HepG2 (cell line): ENCODE data around the gene IRAK3. TPM values are rescaled to one million over a fixed set of nuclear protein-coding genes. Genes with fewer than 3 reads are reported as not detected.

ENCODE experiments used
- ATAC-seq: fragments of 200-7000 bp; cut with Tn5 transposase; 3 replicates; pipeline ENCODE4 v1.9.1; 2020; ENCODE audit warnings: mild to moderate bottlenecking, moderate library complexity
- BruUV-seq: library from RNA; stranded (reverse); fragments of 400-500 nt; replicated peaks from 2 replicates; lab custom pipeline; 2021; lab: Mats Ljungman, UMichigan
- CTCF ChIA-PET: fragments of 300-600 bp; formaldehyde crosslinking; extraction: SDS; loops from one replicate; lab custom pipeline; 2021; ENCODE audit warnings: low total read pairs, inconsistent platforms, low intra/inter-chr PET ratio; lab: Yijun Ruan, JAX
- POLR2A ChIA-PET: fragments of 350-600 bp; sonication (Branson Sonifier 250); formaldehyde crosslinking; loops from one replicate; lab custom pipeline; 2020; ENCODE audit warnings: antibody characterized with exemption, inconsistent platforms; lab: Yijun Ruan, JAX
- DNase-seq: peaks from one replicate; pipeline ENCODE4 v3.0.0-alpha.2; 2015; ENCODE audit warnings: low spot score
- FAIRE-seq: peaks from 3 replicates; lab custom pipeline; 2011; peaks lifted over from hg19 to GRCh38; lab: Jason Lieb, UNC
- H2AFZ ChIP-seq: one replicate; pipeline ENCODE4 v1.6.1; 2011; ENCODE audit warnings: low read length, inconsistent platforms
- H3K27ac ChIP-seq: fragments of 300-600 bp; 3 replicates; pipeline ENCODE4 v1.8.0; 2011; ENCODE audit warnings: mixed run types, mild to moderate bottlenecking, mixed read lengths, low read length, inconsistent platforms; ENCODE audit not compliant: insufficient read depth; ENCODE audit errors: extremely low read length
- H3K27me3 ChIP-seq, 2 experiments: fragments of 200-600 bp in 1 of 2; 2 replicates in 1 of 2; 3 replicates in 1 of 2; pipeline versions ENCODE4 v1.6.0 to v1.8.0; 2011; ENCODE audit warnings: low read length in 2 of 2, mild to moderate bottlenecking in 2 of 2, moderate library complexity in 2 of 2, inconsistent platforms in 1 of 2; ENCODE audit not compliant: insufficient read depth in 2 of 2, control insufficient read depth in 1 of 2
- H3K36me3 ChIP-seq, 2 experiments: fragments of 200-600 bp in 1 of 2; replicated peaks in 1 of 2; 2 replicates in 1 of 2; 3 replicates in 1 of 2; pipeline versions ENCODE4 v1.5.1 to v1.8.0; 2011; ENCODE audit warnings: low read length in 2 of 2, inconsistent platforms in 1 of 2; ENCODE audit not compliant: insufficient read depth in 2 of 2, control insufficient read depth in 1 of 2
- H3K4me1 ChIP-seq: 2 replicates; pipeline ENCODE4 v1.5.1; 2012; ENCODE audit warnings: low read length, inconsistent platforms; ENCODE audit not compliant: insufficient read depth
- H3K4me2 ChIP-seq: 2 replicates; pipeline ENCODE4 v1.6.0; 2011; ENCODE audit warnings: low read depth, low read length, inconsistent platforms
- H3K4me3 ChIP-seq, 3 experiments: fragments of 200-600 bp in 1 of 3; sonication (generic), shearing (Covaris generic) in 1 of 3; replicated peaks in 1 of 3; 2 replicates each; pipeline ENCODE4 v1.5.1; 2011 to 2016; ENCODE audit warnings: low read length in 3 of 3, inconsistent platforms in 2 of 3, low read depth in 2 of 3, mild to moderate bottlenecking in 2 of 3, control low read depth in 1 of 3, mixed read lengths in 1 of 3; ENCODE audit not compliant: insufficient read depth in 1 of 3
- H3K79me2 ChIP-seq: one replicate; pipeline ENCODE4 v1.6.1; 2011; ENCODE audit warnings: low read length, inconsistent platforms; ENCODE audit not compliant: insufficient read depth
- H3K9ac ChIP-seq: 2 replicates; pipeline ENCODE4 v1.6.0; 2011; ENCODE audit warnings: mild to moderate bottlenecking, low read depth, low read length, inconsistent platforms; ENCODE audit not compliant: insufficient read depth
- H3K9me3 ChIP-seq: 2 replicates; pipeline ENCODE4 v1.5.1; 2012; ENCODE audit warnings: mild to moderate bottlenecking, low read length
- H4K20me1 ChIP-seq: 2 replicates; pipeline ENCODE4 v1.6.0; 2011; ENCODE audit warnings: inconsistent platforms, mild to moderate bottlenecking, low read length, moderate library complexity; ENCODE audit not compliant: insufficient read depth
- ISX ChIP-seq: sonication (generic); formaldehyde crosslinking; conservative IDR thresholded peaks from 2 replicates; pipeline ENCODE4 v1.5.0; 2020; ENCODE audit warnings: missing genetic modification reagents
- NFE2L2 ChIP-seq: fragments of 150-350 bp; IDR thresholded peaks from 2 replicates; pipeline ENCODE4 v1.6.1; 2014; ENCODE audit warnings: low read length
- ZEB1 ChIP-seq: IDR thresholded peaks from 2 replicates; pipeline ENCODE4 v1.6.1; 2012; ENCODE audit warnings: mild to moderate bottlenecking, low read depth, inconsistent platforms; ENCODE audit not compliant: insufficient replicate concordance
- ZNF224 ChIP-seq: sonication (generic); formaldehyde crosslinking; IDR thresholded peaks from 2 replicates; pipeline ENCODE4 v1.5.0; 2020; ENCODE audit warnings: mild to moderate bottlenecking, missing genetic modification reagents
- ZNF446 ChIP-seq: sonication (generic); formaldehyde crosslinking; IDR thresholded peaks from 2 replicates; pipeline ENCODE4 v1.5.0; 2020; ENCODE audit warnings: mild to moderate bottlenecking, missing genetic modification reagents
- ZSCAN31 ChIP-seq: sonication (generic); formaldehyde crosslinking; IDR thresholded peaks from 2 replicates; pipeline ENCODE4 v1.5.0; 2020; ENCODE audit warnings: low read depth, mild to moderate bottlenecking, missing genetic modification reagents
- WGBS: methylation state at CpG from one replicate; pipeline ENCODE4 v1.1.6; 2017; ENCODE audit warnings: low lambda C conversion rate; 5-methylcytosine and 5-hydroxymethylcytosine counted together
- in situ Hi-C: cut with HindIII; loops from 2 replicates; pipeline ENCODE4 v1.10.0; 2017; ENCODE audit warnings: low pct_unique_long_range_greater_than_20kb; ENCODE audit not compliant: extremely low pct_ligation_motif_present
- intact Hi-C: fragments of 100-400 bp; cut with micrococcal nuclease; formaldehyde crosslinking; loops from one replicate; pipeline ENCODE4 v1.10.0; 2022; ENCODE audit not compliant: unreplicated experiment
- polyA plus RNA-seq, 8 experiments: library from polyadenylated mRNA; depleted of rRNA in 3 of 8; stranded (reverse) in 7 of 8; unstranded in 1 of 8; fragments of >200 nt; fragmentation: Illumina TruSeq in 4 of 8; extraction: Trizol in 4 of 8; gene quantifications; 2 replicates each; pipeline versions ENCODE4 v1.2.1 to v1.2.3, GENCODE V29; 2011 to 2016; ENCODE audit warnings: low read depth in 4 of 8, missing spikeins in 1 of 8, mixed read lengths in 1 of 8; ENCODE audit not compliant: insufficient read depth in 1 of 8
- total RNA-seq, 5 experiments: library from RNA; depleted of rRNA; stranded (reverse); fragments of >200 nt; fragmentation: Illumina TruSeq; extraction: Trizol; gene quantifications; 2 replicates each; pipeline ENCODE4 v1.2.3, GENCODE V29; 2016; ENCODE audit warnings: low read depth in 1 of 5
- TF ChIP-seq, protein P1 (sequence below): sonication (generic); formaldehyde crosslinking; IDR thresholded peaks from 2 replicates; pipeline ENCODE4 v1.5.0; 2020; ENCODE audit warnings: missing genetic modification reagents

Gene IRAK3
- total and polyA plus RNA-seq, 2 of the 13 experiments (the other 11 are each of a cell fraction or from before 2014, with no cell fraction given), result 0.01 TPM; not detected in 1

GRCh38 chr12:66255737-66256136 lies 66.7 kb downstream of the IRAK3 start (continued):
- TF ChIP-seq, protein P1, sequence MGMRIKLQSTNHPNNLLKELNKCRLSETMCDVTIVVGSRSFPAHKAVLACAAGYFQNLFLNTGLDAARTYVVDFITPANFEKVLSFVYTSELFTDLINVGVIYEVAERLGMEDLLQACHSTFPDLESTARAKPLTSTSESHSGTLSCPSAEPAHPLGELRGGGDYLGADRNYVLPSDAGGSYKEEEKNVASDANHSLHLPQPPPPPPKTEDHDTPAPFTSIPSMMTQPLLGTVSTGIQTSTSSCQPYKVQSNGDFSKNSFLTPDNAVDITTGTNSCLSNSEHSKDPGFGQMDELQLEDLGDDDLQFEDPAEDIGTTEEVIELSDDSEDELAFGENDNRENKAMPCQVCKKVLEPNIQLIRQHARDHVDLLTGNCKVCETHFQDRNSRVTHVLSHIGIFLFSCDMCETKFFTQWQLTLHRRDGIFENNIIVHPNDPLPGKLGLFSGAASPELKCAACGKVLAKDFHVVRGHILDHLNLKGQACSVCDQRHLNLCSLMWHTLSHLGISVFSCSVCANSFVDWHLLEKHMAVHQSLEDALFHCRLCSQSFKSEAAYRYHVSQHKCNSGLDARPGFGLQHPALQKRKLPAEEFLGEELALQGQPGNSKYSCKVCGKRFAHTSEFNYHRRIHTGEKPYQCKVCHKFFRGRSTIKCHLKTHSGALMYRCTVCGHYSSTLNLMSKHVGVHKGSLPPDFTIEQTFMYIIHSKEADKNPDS (CRISPR knock-in tag), result no peak
- TF ChIP-seq NFE2L2 (no peak), ZNF224 (CRISPR knock-in tag) (no peak), ZEB1 (no peak)

GRCh38 chr12:66258011-66258410 lies 69.0 kb downstream of the IRAK3 start:
- ChIA-PET POLR2A (no interaction called here), CTCF (no interaction called here)
- H3K4me2 ChIP-seq, result no peak overlapping the region
- WGBS, result 0% methylated on average over 3 of the region's 3 CpGs
- FAIRE-seq (no peak), DNase-seq (no peak), ATAC-seq (no peak)
- intact Hi-C loops (no loop called here), in situ Hi-C loops (no loop called here)
- H3K9me3 ChIP-seq, result no peaks in the 10 kb centered on the region
- no peak overlapping the region for H2AFZ ChIP-seq
- no peaks in the 10 kb centered on the region for H3K79me2 ChIP-seq
- H3K27ac ChIP-seq, result no peak overlapping the region
- TF ChIP-seq ISX (CRISPR knock-in tag) (no peak), ZNF446 (CRISPR knock-in tag) (no peak), ZSCAN31 (CRISPR knock-in tag) (no peak)
- BruUV-seq, result no TSS peak
- no peaks in the 10 kb centered on the region for H4K20me1 ChIP-seq
- H3K27me3 ChIP-seq, result peaks cover 0 to 12% of the 10 kb centered on the region in 2 experiments; a peak in 3 of 5 replicates
- no peaks in the 10 kb centered on the region for H3K36me3 ChIP-seq
- no peak overlapping the region for H3K4me3 ChIP-seq
- H3K9ac ChIP-seq, result no peak overlapping the region
- no peaks in the 10 kb centered on the region for H3K4me1 ChIP-seq
